Measurements from ENCODE around the gene RARS2. TPM values are rescaled to one million over a fixed set of nuclear protein-coding genes. Genes with fewer than 3 reads are reported as not detected.
"Not testable (repeated sequence)": the region's sequence is repeated elsewhere in the genome, so short reads cannot be mapped to it uniquely, and the experiment has no call there.

Gene RARS2
- total RNA-seq, 1 experiment from 2014 or later, result 47.2 TPM

- Histone ChIP-seq H3K4me1 (ENCODE audit: insufficient read depth, low read length, poor library complexity, severe bottlenecking) (no peaks in the 10 kb centered on the region), H3K27ac (ENCODE audit: low read depth, low read length, poor library complexity, severe bottlenecking) (no peak overlapping the region), H3K9me3 (ENCODE audit: low read depth, low read length, poor library complexity, severe bottlenecking) (no peaks in the 10 kb centered on the region), H3K36me3 (ENCODE audit: insufficient read depth, low read length, poor library complexity, severe bottlenecking) (peaks cover 9% of the 10 kb centered on the region), H3K27me3 (replicated peaks; ENCODE audit: insufficient read depth, low read depth, low read length, poor library complexity) (no peaks in the 10 kb centered on the region), H3K4me3 (ENCODE audit: low read depth, low read length, poor library complexity, severe bottlenecking) (no peak overlapping the region)
- POLR2A ChIA-PET (ENCODE audit: low non-redundant PET), result no interaction called here
- TF ChIP-seq CTCF (conservative IDR thresholded peaks at IDR 0.05; ENCODE audit: low read depth, low read length) (no peak), EZH2 (IDR thresholded peaks at IDR 0.05; ENCODE audit: borderline replicate concordance, low read depth, low read length, poor library complexity, severe bottlenecking) (no peak)
- no TSS peak for BruUV-seq (replicated peaks)
- no peak for DNase-seq (ENCODE audit: low spot score)
- intact Hi-C loops (cut with micrococcal nuclease; ENCODE audit: unreplicated experiment), result no loop called here
- CTCF ChIA-PET, result no interaction called here
Observed at GRCh38 chr6:87498048-87498447, 91.7 kb downstream of the RARS2 start.

- Histone ChIP-seq H3K9me3 (ENCODE audit: low read depth, low read length, poor library complexity, severe bottlenecking) (no peaks in the 10 kb centered on the region), H3K36me3 (ENCODE audit: insufficient read depth, low read length, poor library complexity, severe bottlenecking) (no peaks in the 10 kb centered on the region), H3K27ac (ENCODE audit: low read depth, low read length, poor library complexity, severe bottlenecking) (no peak overlapping the region), H3K27me3 (replicated peaks; ENCODE audit: insufficient read depth, low read depth, low read length, poor library complexity) (no peaks in the 10 kb centered on the region), H3K4me3 (ENCODE audit: low read depth, low read length, poor library complexity, severe bottlenecking) (no peak overlapping the region), H3K4me1 (ENCODE audit: insufficient read depth, low read length, poor library complexity, severe bottlenecking) (no peaks in the 10 kb centered on the region)
- DNase-seq (ENCODE audit: low spot score), result no peak
- intact Hi-C loops (cut with micrococcal nuclease; ENCODE audit: unreplicated experiment), result no loop called here
- ChIA-PET POLR2A (ENCODE audit: low non-redundant PET) (no interaction called here), CTCF (no interaction called here)
- no peak for TF ChIP-seq EZH2 (IDR thresholded peaks at IDR 0.05; ENCODE audit: borderline replicate concordance, low read depth, low read length, poor library complexity, severe bottlenecking)
- no peak for TF ChIP-seq CTCF (conservative IDR thresholded peaks at IDR 0.05; ENCODE audit: low read depth, low read length)
- BruUV-seq (replicated peaks), result no TSS peak
Observed at GRCh38 chr6:87494761-87495422, 94.9 kb downstream of the RARS2 start.

GRCh38 chr6:87489326-87489725, 100.5 kb downstream of the RARS2 start:
- DNase-seq (ENCODE audit: low spot score); H3K4me3 ChIP-seq (ENCODE audit: low read depth, low read length, poor library complexity, severe bottlenecking); H3K36me3 ChIP-seq (ENCODE audit: insufficient read depth, low read length, poor library complexity, severe bottlenecking); POLR2A ChIA-PET (ENCODE audit: low non-redundant PET); H3K27me3 ChIP-seq (replicated peaks; ENCODE audit: insufficient read depth, low read depth, low read length, poor library complexity); BruUV-seq (replicated peaks); CTCF ChIA-PET; H3K9me3 ChIP-seq (ENCODE audit: low read depth, low read length, poor library complexity, severe bottlenecking): not testable (repeated sequence)
- peak overlapping the region; percentile 1 for H3K27ac ChIP-seq (ENCODE audit: low read depth, low read length, poor library complexity, severe bottlenecking)
- peaks cover 19% of the 10 kb centered on the region for H3K4me1 ChIP-seq (ENCODE audit: insufficient read depth, low read length, poor library complexity, severe bottlenecking)
- intact Hi-C loops (cut with micrococcal nuclease; ENCODE audit: unreplicated experiment), result loop anchor here (10.0 kb wide), 1 partner anchor 355 kb away; no protein-coding TSS in a partner anchor

GRCh38 chr6:87487555-87487954, 102.2 kb downstream of the RARS2 start:
- peak overlapping the region; percentile 71 for H3K27ac ChIP-seq (ENCODE audit: low read depth, low read length, poor library complexity, severe bottlenecking)

More at GRCh38 chr6:87487555-87487954, 102.2 kb downstream of the RARS2 start:
- intact Hi-C loops (cut with micrococcal nuclease; ENCODE audit: unreplicated experiment), result loop anchor here (10.0 kb wide), 1 partner anchor 353 kb away; no protein-coding TSS in a partner anchor
- CTCF ChIA-PET, result no interaction called here
- Histone ChIP-seq H3K4me3 (ENCODE audit: low read depth, low read length, poor library complexity, severe bottlenecking) (no peak overlapping the region), H3K27me3 (replicated peaks; ENCODE audit: insufficient read depth, low read depth, low read length, poor library complexity) (no peaks in the 10 kb centered on the region), H3K36me3 (ENCODE audit: insufficient read depth, low read length, poor library complexity, severe bottlenecking) (no peaks in the 10 kb centered on the region), H3K9me3 (ENCODE audit: low read depth, low read length, poor library complexity, severe bottlenecking) (peaks cover 5% of the 10 kb centered on the region), H3K4me1 (ENCODE audit: insufficient read depth, low read length, poor library complexity, severe bottlenecking) (peaks cover 26% of the 10 kb centered on the region)
- TF ChIP-seq EZH2 (IDR thresholded peaks at IDR 0.05; ENCODE audit: borderline replicate concordance, low read depth, low read length, poor library complexity, severe bottlenecking), result no peak
- TF ChIP-seq CTCF (conservative IDR thresholded peaks at IDR 0.05; ENCODE audit: low read depth, low read length), result no peak
- POLR2A ChIA-PET (ENCODE audit: low non-redundant PET), result no interaction called here
- BruUV-seq (replicated peaks), result no TSS peak
- peak; percentile 68 for DNase-seq (ENCODE audit: low spot score)
